Raji (cell line): ENCODE results near the gene ZDHHC14.

ENCODE experiments used
- POLR2A ChIP-seq: IDR thresholded peaks from 2 replicates; pipeline ENCODE4 v1.6.1; 2011; ENCODE audit warnings: low read depth, low read length, control low read depth; ENCODE audit not compliant: insufficient read depth

ZDHHC14 gene

GRCh38 chr6:157635388-157636244 lies 254.6 kb downstream of the ZDHHC14 start:
- TF ChIP-seq POLR2A, result no peak

DNA sequence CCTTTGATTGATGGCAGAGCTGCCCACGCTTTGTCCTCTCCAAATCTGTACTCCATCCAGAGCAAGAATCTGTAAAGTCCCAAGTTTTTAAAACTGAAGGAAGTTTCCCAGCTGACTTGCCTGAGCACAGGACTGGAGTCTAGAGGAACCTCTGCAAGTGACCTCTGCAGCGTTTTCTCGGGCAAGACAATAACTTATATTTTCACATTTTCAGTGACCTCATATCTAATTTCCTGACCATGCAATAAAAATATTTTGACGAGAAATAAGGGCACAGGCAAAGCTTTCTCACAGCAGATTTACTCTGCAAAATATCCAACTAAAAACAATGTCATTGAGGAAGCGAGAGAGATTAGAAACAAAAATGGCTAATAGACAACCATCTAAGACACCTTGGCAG lies 256.5 kb downstream of the ZDHHC14 start:
- TF ChIP-seq POLR2A, result no peak

- TF ChIP-seq POLR2A, result no peak
Measured at GRCh38 chr6:157637941-157638662, 257.1 kb downstream of the ZDHHC14 start.

- no peak for TF ChIP-seq POLR2A
Measured at GRCh38 chr6:157638779-157639178, 257.8 kb downstream of the ZDHHC14 start.

- no peak for TF ChIP-seq POLR2A
Measured at GRCh38 chr6:157640746-157641451, 259.9 kb downstream of the ZDHHC14 start.

GRCh38 chr6:157641837-157642236 lies 260.8 kb downstream of the ZDHHC14 start:
- TF ChIP-seq POLR2A, result no peak

DNA sequence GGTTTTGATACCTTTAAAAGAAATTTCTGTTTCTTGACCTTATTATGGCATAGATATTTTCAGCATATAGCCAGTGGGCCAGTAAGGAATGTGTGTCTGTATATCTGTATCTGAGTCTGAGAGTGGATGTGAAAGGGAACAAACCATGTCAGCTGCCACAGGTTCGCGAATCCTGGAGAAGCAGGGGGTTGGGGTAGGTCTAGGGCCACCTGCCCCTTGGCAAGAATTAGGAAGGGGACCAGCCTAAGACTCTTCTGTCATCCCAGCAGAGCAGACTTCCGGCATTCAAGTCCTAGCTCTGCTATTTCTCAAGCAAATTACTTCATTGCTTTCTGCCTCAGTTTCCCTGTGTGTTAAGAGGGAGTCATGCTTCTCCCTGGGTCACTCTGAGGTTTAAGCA lies 261.7 kb downstream of the ZDHHC14 start:
- TF ChIP-seq POLR2A, result no peak

DNA sequence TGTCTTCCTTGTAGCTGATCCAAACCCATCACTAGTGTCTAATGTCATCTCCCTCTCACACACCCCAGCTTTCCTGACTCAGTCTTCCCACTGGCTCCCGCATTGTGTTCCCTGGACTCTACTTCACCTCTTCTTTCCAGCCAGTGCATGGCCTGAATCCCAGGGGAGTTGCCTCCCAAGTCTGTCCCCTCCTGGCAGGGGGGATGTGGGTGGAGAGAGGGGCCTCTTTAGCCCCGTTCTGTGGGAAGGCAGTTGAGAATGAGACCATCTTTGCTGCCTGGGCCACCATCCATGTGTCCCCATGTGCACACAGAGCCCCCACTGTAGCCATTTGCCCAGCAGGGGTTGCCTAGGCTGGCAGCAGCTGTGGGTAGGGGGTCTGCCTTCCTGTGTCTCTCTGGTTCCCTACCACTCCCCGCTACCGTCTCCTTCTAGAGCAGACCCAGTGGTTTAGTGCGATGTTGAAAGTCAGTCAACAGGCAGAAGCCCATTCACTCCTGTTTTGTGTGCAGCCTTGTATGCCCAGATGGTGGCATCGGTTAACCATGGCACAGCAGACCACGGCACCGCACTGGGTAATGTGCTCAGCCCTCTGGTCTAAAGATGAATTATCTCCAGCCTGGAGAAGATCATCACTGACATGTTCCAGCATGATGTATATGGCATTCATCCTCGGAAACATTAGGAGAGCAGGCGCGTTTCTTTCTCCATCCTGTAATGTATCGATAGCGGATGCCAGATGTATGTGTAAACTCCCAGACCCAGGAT lies 263.2 kb downstream of the ZDHHC14 start:
- TF ChIP-seq POLR2A, result no peak

GRCh38 chr6:157645201-157645795 lies 264.3 kb downstream of the ZDHHC14 start:
- TF ChIP-seq POLR2A, result no peak

DNA sequence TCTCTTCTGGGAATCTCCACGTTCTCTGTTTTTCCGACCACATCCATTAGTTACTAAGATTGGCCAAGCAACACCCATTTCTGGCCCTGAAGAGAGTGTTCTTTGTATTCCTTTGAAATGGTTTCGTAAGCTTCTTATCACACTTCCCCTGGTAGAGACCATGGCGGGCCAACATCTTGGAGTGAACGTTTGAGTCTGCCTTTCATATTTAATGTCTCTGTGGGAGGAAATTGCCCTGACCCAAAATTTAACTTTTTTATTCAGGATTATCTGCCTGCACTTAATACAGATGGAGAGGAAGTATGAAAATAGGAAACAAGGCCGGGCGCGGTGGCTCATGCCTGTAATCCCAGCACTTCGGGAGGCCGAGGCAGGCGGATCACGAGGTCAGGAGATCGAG lies 265.0 kb downstream of the ZDHHC14 start:
- TF ChIP-seq POLR2A, result no peak

- TF ChIP-seq POLR2A, result no peak
Measured at GRCh38 chr6:157647261-157647915, 266.4 kb downstream of the ZDHHC14 start.

- no peak for TF ChIP-seq POLR2A
Measured at GRCh38 chr6:157648561-157648960, 267.6 kb downstream of the ZDHHC14 start.

- TF ChIP-seq POLR2A, result no peak
Measured at GRCh38 chr6:157649311-157650260, 268.6 kb downstream of the ZDHHC14 start.

DNA sequence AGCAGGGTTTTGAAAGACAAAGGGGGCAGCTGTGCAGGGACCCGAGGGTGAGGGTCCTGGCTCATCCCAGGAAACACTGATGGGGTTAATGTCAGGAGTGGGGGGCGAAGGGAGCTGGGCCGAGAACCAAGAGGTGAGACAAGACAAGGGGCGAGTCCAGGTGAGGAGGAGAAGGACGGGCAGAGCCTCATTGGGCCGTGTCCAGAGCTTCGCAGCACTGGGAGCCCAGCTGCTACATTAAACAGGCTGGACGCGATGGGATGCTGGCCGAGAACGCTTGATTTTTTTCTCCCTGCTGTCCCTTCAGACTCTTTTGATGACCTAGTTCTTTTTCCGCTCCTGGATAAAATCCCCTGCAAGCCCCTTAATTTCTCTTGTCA lies 269.3 kb downstream of the ZDHHC14 start:
- TF ChIP-seq POLR2A, result no peak
